H1 (cell line): Measurements from ENCODE around the gene ABI1. TPM values are rescaled to one million over a fixed set of nuclear protein-coding genes. Genes with fewer than 3 reads are reported as not detected.

ENCODE experiments used
- CTCF ChIA-PET: fragments of 300-600 bp; sonication (Branson Sonifier 250); formaldehyde crosslinking; loops from one replicate; lab custom pipeline; 2021; ENCODE audit not compliant: partially characterized antibody; lab: Charles Lee
- POLR2A ChIA-PET: fragments of 300-600 bp; sonication (Branson Sonifier 250); formaldehyde crosslinking; loops from one replicate; lab custom pipeline; 2021; ENCODE audit warnings: inconsistent platforms; ENCODE audit not compliant: partially characterized antibody; lab: Charles Lee
- DNase-seq, 2 experiments: peaks; one replicate each; pipeline versions ENCODE4 v3.0.0 to v3.0.0-alpha.2; 2010 to 2022; ENCODE audit warnings: low spot score in 2 of 2, low read depth in 1 of 2, mixed read lengths in 1 of 2
- FAIRE-seq: peaks from 2 replicates; lab custom pipeline; 2011; peaks lifted over from hg19 to GRCh38; lab: Jason Lieb, UNC
- H2AFZ ChIP-seq: 2 replicates; pipeline ENCODE4 v1.8.1; 2012; ENCODE audit warnings: low read length, inconsistent platforms
- H2AK5ac ChIP-seq: 2 replicates; pipeline ENCODE4 v1.6.1; 2013; ENCODE audit warnings: low read depth, low read length
- H2BK120ac ChIP-seq: replicated peaks from 2 replicates; pipeline ENCODE3; 2013; ENCODE audit warnings: low read depth, low read length, inconsistent platforms
- H2BK12ac ChIP-seq: 2 replicates; pipeline ENCODE4 v1.6.1; 2013; ENCODE audit warnings: low read depth, low read length
- H2BK15ac ChIP-seq: 2 replicates; pipeline ENCODE4 v1.6.1; 2013; ENCODE audit warnings: low read length
- H2BK20ac ChIP-seq: 2 replicates; pipeline ENCODE4 v1.6.1; 2013; ENCODE audit warnings: low read length
- H2BK5ac ChIP-seq: 2 replicates; pipeline ENCODE4 v1.6.1; 2013; ENCODE audit warnings: low read depth, low read length
- H3K14ac ChIP-seq: 2 replicates; pipeline ENCODE4 v1.6.1; 2013; ENCODE audit warnings: inconsistent platforms; ENCODE audit not compliant: insufficient read length
- H3K18ac ChIP-seq: 2 replicates; pipeline ENCODE4 v1.6.1; 2013; ENCODE audit warnings: low read length; ENCODE audit errors: extremely low read depth
- H3K23ac ChIP-seq: 2 replicates; pipeline ENCODE4 v1.6.1; 2013; ENCODE audit warnings: inconsistent platforms; ENCODE audit not compliant: insufficient read length
- H3K23me2 ChIP-seq: 2 replicates; pipeline ENCODE4 v1.6.1; 2013; ENCODE audit warnings: low read depth, low read length
- H3K27ac ChIP-seq: 2 replicates; pipeline ENCODE4 v1.6.1; 2011; ENCODE audit warnings: low read depth, low read length, inconsistent platforms
- H3K27me3 ChIP-seq, 4 experiments: replicated peaks in 1 of 4; 1 replicate in 1 of 4; 2 replicates in 3 of 4; pipeline versions ENCODE4 v1.6.1 to v1.8.1; 2011 to 2013; ENCODE audit warnings: low read length in 3 of 4, mild to moderate bottlenecking in 3 of 4, inconsistent platforms in 2 of 4, mixed read lengths in 2 of 4, moderate library complexity in 1 of 4; ENCODE audit not compliant: control insufficient read depth in 3 of 4, insufficient read depth in 3 of 4; ENCODE audit errors: extremely low read depth in 1 of 4
- H3K36me3 ChIP-seq, 4 experiments: 2 replicates each; pipeline versions ENCODE4 v1.6.1 to v1.8.1; 2011 to 2013; ENCODE audit warnings: mild to moderate bottlenecking in 4 of 4, low read length in 3 of 4, moderate library complexity in 2 of 4, control low read depth in 1 of 4, inconsistent platforms in 1 of 4; ENCODE audit not compliant: insufficient read depth in 4 of 4, control insufficient read depth in 2 of 4
- H3K4ac ChIP-seq: replicated peaks from 2 replicates; pipeline ENCODE3; 2013; ENCODE audit warnings: low read length, low read depth, mixed read lengths, inconsistent platforms; ENCODE audit not compliant: insufficient read length
- H3K4me1 ChIP-seq, 4 experiments: replicated peaks in 1 of 4; 1 replicate in 1 of 4; 2 replicates in 3 of 4; pipeline versions ENCODE4 v1.6.1 to v1.8.1; 2011 to 2013; ENCODE audit warnings: low read length in 3 of 4, inconsistent platforms in 2 of 4, mixed read lengths in 1 of 4; ENCODE audit not compliant: insufficient read depth in 4 of 4, control insufficient read depth in 3 of 4
- H3K4me2 ChIP-seq, 2 experiments: 2 replicates each; pipeline versions ENCODE4 v1.6.1 to v1.8.1; 2011 to 2013; ENCODE audit warnings: low read depth in 2 of 2, low read length in 2 of 2, control low read depth in 1 of 2, inconsistent platforms in 1 of 2, mild to moderate bottlenecking in 1 of 2; ENCODE audit not compliant: insufficient read depth in 1 of 2
- H3K4me3 ChIP-seq, 4 experiments: fragments of 200-600, 300-600 bp in 1 of 4; sonication (generic), shearing (Covaris generic), sonication (Bioruptor Twin) in 1 of 4; 2 replicates each; pipeline versions ENCODE4 v1.5.1 to v1.8.1; 2011 to 2016; ENCODE audit warnings: low read length in 4 of 4, low read depth in 3 of 4, control low read depth in 2 of 4, inconsistent platforms in 2 of 4, mild to moderate bottlenecking in 2 of 4, mixed read lengths in 1 of 4, moderate library complexity in 1 of 4; ENCODE audit not compliant: insufficient read depth in 2 of 4; ENCODE audit errors: extremely low read depth in 1 of 4
- H3K56ac ChIP-seq: replicated peaks from 2 replicates; pipeline ENCODE3; 2013; ENCODE audit warnings: low read depth, mild to moderate bottlenecking, mixed read lengths, low read length, inconsistent platforms; ENCODE audit not compliant: insufficient read length
- H3K79me1 ChIP-seq: 2 replicates; pipeline ENCODE4 v1.6.1; 2013; ENCODE audit warnings: low read depth, low read length, control low read depth
- H3K79me2 ChIP-seq, 2 experiments: 2 replicates each; pipeline versions ENCODE4 v1.6.1 to v1.8.1; 2012 to 2013; ENCODE audit warnings: low read length in 2 of 2, mild to moderate bottlenecking in 2 of 2, inconsistent platforms in 1 of 2; ENCODE audit not compliant: insufficient read depth in 2 of 2, control insufficient read depth in 1 of 2
- H3K9ac ChIP-seq, 4 experiments: replicated peaks in 1 of 4; 1 replicate in 1 of 4; 2 replicates in 3 of 4; pipeline versions ENCODE4 v1.6.1 to v1.8.1; 2011 to 2013; ENCODE audit warnings: low read depth in 3 of 4, low read length in 3 of 4, control low read depth in 2 of 4, mild to moderate bottlenecking in 2 of 4, moderate library complexity in 2 of 4, inconsistent platforms in 1 of 4; ENCODE audit errors: extremely low read depth in 1 of 4
- H3K9me3 ChIP-seq, 2 experiments: 2 replicates each; pipeline versions ENCODE4 v1.6.1 to v1.8.1; 2012 to 2013; ENCODE audit warnings: mild to moderate bottlenecking in 2 of 2, moderate library complexity in 2 of 2, control low read depth in 1 of 2, inconsistent platforms in 1 of 2, low read depth in 1 of 2, low read length in 1 of 2, mixed read lengths in 1 of 2; ENCODE audit not compliant: insufficient read depth in 2 of 2
- H4K20me1 ChIP-seq, 2 experiments: replicated peaks in 1 of 2; 2 replicates each; pipeline versions ENCODE3 to v1.8.1; 2011 to 2013; ENCODE audit warnings: inconsistent platforms in 2 of 2, low read length in 2 of 2, mild to moderate bottlenecking in 1 of 2; ENCODE audit not compliant: insufficient read depth in 2 of 2, control insufficient read depth in 1 of 2
- H4K5ac ChIP-seq: 2 replicates; pipeline ENCODE4 v1.6.1; 2013; ENCODE audit warnings: low read length, low read depth, mixed read lengths, inconsistent platforms; ENCODE audit not compliant: insufficient read length
- H4K8ac ChIP-seq: 2 replicates; pipeline ENCODE4 v1.8.0; 2013; ENCODE audit warnings: mild to moderate bottlenecking, moderate library complexity, low read length, inconsistent platforms; ENCODE audit not compliant: insufficient read depth; ENCODE audit errors: extremely low read depth
- H4K91ac ChIP-seq: replicated peaks from 2 replicates; pipeline ENCODE3; 2013; ENCODE audit warnings: low read length, mixed read lengths, inconsistent platforms; ENCODE audit not compliant: insufficient read length
- CTBP2 ChIP-seq: IDR thresholded peaks from 2 replicates; pipeline ENCODE4 v1.7.0; 2011; ENCODE audit warnings: borderline replicate concordance, mild to moderate bottlenecking, moderate library complexity, mixed read lengths, low read length; ENCODE audit not compliant: insufficient read depth, insufficient read length
- E2F6 ChIP-seq: IDR thresholded peaks from 2 replicates; pipeline ENCODE4 v1.6.1; 2012; ENCODE audit warnings: inconsistent platforms
- HDAC6 ChIP-seq: IDR thresholded peaks from one replicate; pipeline ENCODE4 v1.7.1; 2012; ENCODE audit warnings: low read depth, mild to moderate bottlenecking, inconsistent platforms, low read length, moderate library complexity
- MAX ChIP-seq: IDR thresholded peaks from 2 replicates; pipeline ENCODE4 v1.6.1; 2012; ENCODE audit warnings: inconsistent platforms
- PHF8 ChIP-seq: fragments of 200-600 bp; sonication (generic); conservative IDR thresholded peaks from 2 replicates; pipeline ENCODE4 v1.7.1; 2012; ENCODE audit warnings: low read depth, mild to moderate bottlenecking, inconsistent platforms, low read length, moderate library complexity
- SIX5 ChIP-seq: IDR thresholded peaks from 2 replicates; pipeline ENCODE4 v1.6.1; 2011; ENCODE audit warnings: mild to moderate bottlenecking, low read depth, low read length
- SP2 ChIP-seq: IDR thresholded peaks from 2 replicates; pipeline ENCODE4 v1.6.1; 2012; ENCODE audit warnings: mild to moderate bottlenecking, low read length, inconsistent platforms
- SUZ12 ChIP-seq: fragments of 200-600 bp; sonication (generic); IDR thresholded peaks from 2 replicates; pipeline ENCODE4 v1.6.1; 2012; ENCODE audit warnings: mild to moderate bottlenecking, inconsistent platforms, low read length, moderate library complexity, mixed read lengths
- TAF7 ChIP-seq: optimal IDR thresholded peaks from 2 replicates; pipeline ENCODE3; 2011; ENCODE audit warnings: low read depth, mild to moderate bottlenecking, inconsistent platforms, low read length, moderate library complexity, borderline replicate concordance
- ZNF274 ChIP-seq: IDR thresholded peaks from 2 replicates; pipeline ENCODE4 v1.7.0; 2012; ENCODE audit warnings: low read length, borderline replicate concordance; ENCODE audit errors: extremely low read depth
- WGBS, 2 experiments: shearing (Covaris generic) in 1 of 2; methylation state at CpG; one replicate each; pipeline versions ENCODE4 v1.1.6 to v1.1.7; 2013 to 2015; ENCODE audit warnings: low lambda C conversion rate in 2 of 2, mixed read lengths in 2 of 2, inconsistent platforms in 1 of 2, low coverage in 1 of 2, missing lambda C conversion rate in 1 of 2; ENCODE audit not compliant: insufficient replicate concordance in 2 of 2, insufficient coverage in 1 of 2, insufficient read length in 1 of 2; ENCODE audit errors: extremely low coverage in 1 of 2, missing lambda C conversion rate in 1 of 2; 5-methylcytosine and 5-hydroxymethylcytosine counted together
- polyA plus RNA-seq, 7 experiments: library from polyadenylated mRNA; depleted of rRNA in 3 of 7; stranded (reverse) in 5 of 7; unstranded in 2 of 7; fragments of >200 nt in 5 of 7; fragments of 200-250 nt in 2 of 7; gene quantifications; 1 replicate in 5 of 7; 2 replicates in 1 of 7; 4 replicates in 1 of 7; pipeline versions ENCODE4 v1.2.1 to v1.2.3, GENCODE V29; 2011 to 2013; ENCODE audit warnings: missing spikeins in 2 of 7, mixed read lengths in 2 of 7
- total RNA-seq: library from RNA; stranded (reverse); fragmentation: NEBNext Ultra II Directional; extraction: Animal tissue kit (Norgen Biotek cat#: 25700); gene quantifications from 2 replicates; pipeline ENCODE4 v1.2.1, GENCODE V29; 2021

The ABI1 gene
- total and polyA plus RNA-seq, 2 of the 8 experiments (the other 6 are each of a cell fraction or from before 2014, with no cell fraction given) = 35.4 to 37.0 TPM

DNA sequence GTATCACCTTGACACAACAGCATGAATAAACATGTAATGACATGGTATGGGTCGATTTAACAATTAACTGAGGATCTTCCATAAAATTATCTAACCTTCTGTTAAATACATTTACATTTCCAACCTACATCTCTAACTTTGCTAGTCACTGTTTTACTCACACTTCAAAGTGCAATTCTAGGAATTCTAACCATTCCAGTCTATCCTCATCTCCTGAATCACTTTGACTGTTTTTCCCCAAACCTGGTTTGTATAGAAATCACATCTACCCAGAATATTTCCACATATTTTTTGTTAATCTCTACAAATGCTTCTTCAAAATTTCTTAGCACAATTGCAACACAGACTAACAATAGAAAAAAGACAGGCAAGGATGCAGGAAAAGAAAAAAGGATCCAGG, 6.2 kb downstream of the ABI1 start:
- Histone ChIP-seq H3K4me2 (no peak overlapping the region), H3K9ac (no peak overlapping the region)

More for the DNA sequence above, 6.2 kb downstream of the ABI1 start:
- Histone ChIP-seq H4K91ac (no peak overlapping the region), H3K4me3 (no peak overlapping the region), H2BK120ac (no peak overlapping the region), H3K27me3 (no peaks in the 10 kb centered on the region), H3K36me3 (no peaks in the 10 kb centered on the region), H2BK20ac (no peak overlapping the region), H3K27ac (no peak overlapping the region), H2BK5ac (no peak overlapping the region), H3K9me3 (no peaks in the 10 kb centered on the region), H4K5ac (no peak overlapping the region), H4K20me1 (peaks cover 0 to 1% of the 10 kb centered on the region in 2 experiments), H3K56ac (no peak overlapping the region), H3K14ac (no peak overlapping the region), H2AFZ (no peak overlapping the region), H2BK15ac (no peak overlapping the region), H4K8ac (no peak overlapping the region), H3K23me2 (no peaks in the 10 kb centered on the region), H3K4ac (no peak overlapping the region), H2AK5ac (no peak overlapping the region), H3K23ac (no peak overlapping the region), H3K18ac (no peak overlapping the region), H3K4me1 (peaks cover 0 to 2% (median 0%) of the 10 kb centered on the region in 4 experiments; a peak in 3 of 7 replicates), H3K79me1 (no peaks in the 10 kb centered on the region; the same call in 1 of the 2 replicates), H2BK12ac (no peak overlapping the region), H3K79me2 (peaks cover 3 to 92% of the 10 kb centered on the region in 2 experiments; a peak in 3 of 4 replicates)
- no peak for DNase-seq
- TF ChIP-seq ZNF274 (no peak), CTBP2 (no peak), SUZ12 (no peak), HDAC6 (no peak), E2F6 (no peak), SP2 (no peak), MAX (no peak), SIX5 (no peak), TAF7 (no peak), PHF8 (no peak)
- 89% methylated on average over 1 of the region's 1 CpG; no CpG with 5 or more reads in 1 of the 2 experiments for WGBS, 2 experiments
- no peak for FAIRE-seq
- CTCF ChIA-PET = no interaction called here
- POLR2A ChIA-PET = no interaction called here
